Measurements from ENCODE around the gene GNAL.
A peak's percentile ranks its signal among the peaks of the same experiment; 100 is the strongest.

DNA sequence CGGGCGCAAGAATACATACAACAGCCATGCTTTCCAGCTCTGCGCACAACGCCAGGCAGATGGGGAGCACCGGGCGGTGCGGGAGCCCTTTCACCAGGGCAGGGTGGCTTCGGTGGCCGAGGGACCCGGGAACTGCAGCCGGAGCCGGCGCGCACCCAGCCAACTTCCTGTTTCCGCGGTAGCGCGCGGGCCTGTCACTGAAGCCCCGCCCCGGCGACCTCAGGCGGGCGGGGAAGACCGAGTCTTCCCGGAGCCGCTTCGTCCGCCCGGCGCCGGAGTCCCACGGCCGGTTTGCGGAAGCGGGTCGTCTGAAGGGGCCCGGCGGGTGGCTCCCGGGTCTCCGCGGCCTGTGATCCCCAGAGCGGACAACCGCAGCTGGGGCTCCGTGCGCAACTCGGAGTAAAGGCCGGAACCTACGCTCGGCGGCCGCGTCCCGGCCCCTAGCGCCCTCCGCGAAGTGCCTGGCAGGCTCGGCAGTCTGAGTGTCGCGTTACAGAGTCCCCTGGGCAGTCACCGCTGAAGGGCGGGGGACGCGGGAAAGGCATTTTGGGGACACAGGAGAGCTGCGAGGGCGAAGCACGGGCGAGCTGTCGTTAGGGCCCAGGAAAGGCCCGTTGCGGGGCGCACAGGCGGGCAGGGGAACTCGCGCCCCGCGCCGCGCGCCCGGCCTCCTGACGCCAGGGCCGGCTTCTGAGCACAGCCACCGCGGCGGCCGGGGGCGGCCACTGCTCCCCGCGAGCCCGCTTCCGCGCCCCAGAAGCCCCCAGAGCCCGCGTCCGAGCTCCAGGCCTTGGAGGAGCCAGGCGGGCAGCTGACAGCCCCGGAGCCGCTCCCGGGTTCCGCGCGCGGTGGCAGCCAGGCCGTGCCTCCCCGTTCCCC is 219.4 kb downstream of the GNAL start, which contains the start of gene MPPE1:
- TF ChIP-seq, protein P1, sequence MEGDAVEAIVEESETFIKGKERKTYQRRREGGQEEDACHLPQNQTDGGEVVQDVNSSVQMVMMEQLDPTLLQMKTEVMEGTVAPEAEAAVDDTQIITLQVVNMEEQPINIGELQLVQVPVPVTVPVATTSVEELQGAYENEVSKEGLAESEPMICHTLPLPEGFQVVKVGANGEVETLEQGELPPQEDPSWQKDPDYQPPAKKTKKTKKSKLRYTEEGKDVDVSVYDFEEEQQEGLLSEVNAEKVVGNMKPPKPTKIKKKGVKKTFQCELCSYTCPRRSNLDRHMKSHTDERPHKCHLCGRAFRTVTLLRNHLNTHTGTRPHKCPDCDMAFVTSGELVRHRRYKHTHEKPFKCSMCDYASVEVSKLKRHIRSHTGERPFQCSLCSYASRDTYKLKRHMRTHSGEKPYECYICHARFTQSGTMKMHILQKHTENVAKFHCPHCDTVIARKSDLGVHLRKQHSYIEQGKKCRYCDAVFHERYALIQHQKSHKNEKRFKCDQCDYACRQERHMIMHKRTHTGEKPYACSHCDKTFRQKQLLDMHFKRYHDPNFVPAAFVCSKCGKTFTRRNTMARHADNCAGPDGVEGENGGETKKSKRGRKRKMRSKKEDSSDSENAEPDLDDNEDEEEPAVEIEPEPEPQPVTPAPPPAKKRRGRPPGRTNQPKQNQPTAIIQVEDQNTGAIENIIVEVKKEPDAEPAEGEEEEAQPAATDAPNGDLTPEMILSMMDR (IDR thresholded peaks at IDR 0.05 in 8 of 11, conservative IDR thresholded peaks at IDR 0.05 in 3 of 11), result peak in 2 of 11 experiments; percentile 22 to 31
- peak; percentile 87 to 98 (median 95) for TF ChIP-seq POLR2AphosphoS5 (IDR thresholded peaks at IDR 0.05)
- TF ChIP-seq POLR2A (IDR thresholded peaks at IDR 0.05), result peak in 2 of 3 donors; percentile 71 to 74

Data from spleen (tissue), 7 donors.